Neural cell (in vitro differentiated cells): ENCODE measurements around the gene CCDC136. TPM values are rescaled to one million over a fixed set of nuclear protein-coding genes. Genes with fewer than 3 reads are reported as not detected.

Experiments used
- H2AFZ ChIP-seq: fragments of 200-600, 300-800 bp; sonication (generic), shearing (Covaris generic); 2 replicates; pipeline ENCODE4 v1.6.0; 2014; ENCODE audit warnings: low read depth, mild to moderate bottlenecking, antibody characterized with exemption, low read length, moderate library complexity
- H3F3A ChIP-seq: fragments of 200-600 bp; shearing (Covaris generic); 2 replicates; pipeline ENCODE4 v1.6.1; 2016; ENCODE audit warnings: mild to moderate bottlenecking, moderate library complexity, mixed read lengths, antibody characterized with exemption, low read length; ENCODE audit not compliant: insufficient read depth, poor library complexity, severe bottlenecking
- H3K27ac ChIP-seq: fragments of 200-600, 300-800 bp; sonication (generic), shearing (Covaris generic); 2 replicates; pipeline ENCODE4 v1.5.1; 2014; ENCODE audit warnings: mild to moderate bottlenecking, low read length, moderate library complexity
- H3K27me3 ChIP-seq: fragments of 300-800, 200-600 bp; sonication (generic), shearing (Covaris generic); 2 replicates; pipeline ENCODE4 v1.6.0; 2014; ENCODE audit warnings: mild to moderate bottlenecking, low read depth, low read length, moderate library complexity; ENCODE audit not compliant: insufficient read depth
- H3K36me3 ChIP-seq: fragments of 300-800, 200-600 bp; sonication (generic), shearing (Covaris generic); 2 replicates; pipeline ENCODE4 v1.5.1; 2014; ENCODE audit warnings: mild to moderate bottlenecking, antibody characterized with exemption, low read length, moderate library complexity; ENCODE audit not compliant: insufficient read depth
- H3K4me2 ChIP-seq: fragments of 300-800, 200-600 bp; sonication (generic), shearing (Covaris generic); 2 replicates; pipeline ENCODE4 v1.6.0; 2014; ENCODE audit warnings: mild to moderate bottlenecking, low read length
- H3K4me3 ChIP-seq: fragments of 300-800, 200-600 bp; sonication (generic), shearing (Covaris generic); 2 replicates; pipeline ENCODE4 v1.5.1; 2014; ENCODE audit warnings: mild to moderate bottlenecking, low read length, moderate library complexity
- H3K79me2 ChIP-seq: fragments of 200-600 bp; shearing (Covaris generic); replicated peaks from 2 replicates; pipeline ENCODE4 v1.6.0; 2014; ENCODE audit warnings: mild to moderate bottlenecking, low read length, moderate library complexity; ENCODE audit not compliant: insufficient read depth
- H3K9ac ChIP-seq: fragments of 300-800, 200-600 bp; sonication (generic), shearing (Covaris generic); 2 replicates; pipeline ENCODE4 v1.6.1; 2016; ENCODE audit warnings: mild to moderate bottlenecking, low read length, mixed read lengths
- H3K9me2 ChIP-seq: fragments of 200-600 bp; shearing (Covaris generic); 2 replicates; pipeline ENCODE4 v1.6.1; 2016; ENCODE audit warnings: mild to moderate bottlenecking, low read length, mixed read lengths; ENCODE audit not compliant: insufficient read depth
- H3K9me3 ChIP-seq: fragments of 200-600, 300-800 bp; sonication (generic), shearing (Covaris generic); 2 replicates; pipeline ENCODE4 v1.6.1; 2016; ENCODE audit warnings: mild to moderate bottlenecking, mixed run types, low read length, moderate library complexity, mixed read lengths
- H4K20me1 ChIP-seq: fragments of 200-600 bp; shearing (Covaris generic); 2 replicates; pipeline ENCODE4 v1.6.1; 2016; ENCODE audit warnings: mild to moderate bottlenecking, mixed run types; ENCODE audit not compliant: insufficient read depth
- CTCF ChIP-seq: fragments of 450-650 bp; IDR thresholded peaks from 2 replicates; pipeline ENCODE4 v1.5.1; 2014; ENCODE audit warnings: antibody characterized with exemption, mild to moderate bottlenecking, moderate library complexity; ENCODE audit not compliant: poor library complexity, severe bottlenecking
- EP300 ChIP-seq: fragments of 450-650 bp; conservative IDR thresholded peaks from 2 replicates; pipeline ENCODE4 v1.6.1; 2014; ENCODE audit warnings: antibody characterized with exemption, mild to moderate bottlenecking, moderate library complexity; ENCODE audit not compliant: poor library complexity, severe bottlenecking
- EZH2 ChIP-seq: fragments of 200-600, 300-800 bp; shearing (Covaris generic), sonication (generic); IDR thresholded peaks from 2 replicates; pipeline ENCODE4 v1.6.1; 2014; ENCODE audit warnings: antibody characterized with exemption, low read length, borderline replicate concordance, mild to moderate bottlenecking; ENCODE audit not compliant: insufficient read depth, poor library complexity, severe bottlenecking
- MXI1 ChIP-seq: fragments of 450-650 bp; conservative IDR thresholded peaks from 2 replicates; pipeline ENCODE4 v1.6.1; 2014; ENCODE audit warnings: antibody characterized with exemption, mild to moderate bottlenecking; ENCODE audit not compliant: poor library complexity, severe bottlenecking
- POLR2AphosphoS5 ChIP-seq: IDR thresholded peaks from 2 replicates; pipeline ENCODE4 v1.6.1; 2012
- RAD21 ChIP-seq: fragments of 450-650 bp; conservative IDR thresholded peaks from 2 replicates; pipeline ENCODE4 v1.6.1; 2014; ENCODE audit warnings: antibody characterized with exemption, mild to moderate bottlenecking, moderate library complexity
- REST ChIP-seq: IDR thresholded peaks from 2 replicates; pipeline ENCODE4 v1.6.1; 2012; ENCODE audit warnings: borderline replicate concordance
- SMC3 ChIP-seq: fragments of 450-650 bp; conservative IDR thresholded peaks from 2 replicates; pipeline ENCODE4 v1.6.1; 2014; ENCODE audit warnings: antibody characterized with exemption, mild to moderate bottlenecking, moderate library complexity; ENCODE audit not compliant: poor library complexity
- TAF1 ChIP-seq: IDR thresholded peaks from 2 replicates; pipeline ENCODE4 v1.6.1; 2012; ENCODE audit warnings: low read depth
- polyA plus RNA-seq: library from polyadenylated mRNA; depleted of rRNA; stranded (reverse); fragments of >200 nt; gene quantifications from 2 replicates; pipeline ENCODE4 v1.2.3, GENCODE V29; 2014

The CCDC136 gene
- polyA plus RNA-seq, 1 donor from 2014 or later: 42.5 TPM

- Histone ChIP-seq H3K79me2 (no peaks in the 10 kb centered on the region), H3K9me2 (no peaks in the 10 kb centered on the region), H3K27ac (no peak overlapping the region), H3F3A (no peaks in the 10 kb centered on the region), H4K20me1 (no peaks in the 10 kb centered on the region), H3K36me3 (peaks cover 7% of the 10 kb centered on the region), H3K4me2 (no peak overlapping the region), H3K9me3 (no peaks in the 10 kb centered on the region), H3K27me3 (no peaks in the 10 kb centered on the region), H2AFZ (no peak overlapping the region), H3K9ac (no peak overlapping the region), H3K4me3 (no peak overlapping the region)
- TF ChIP-seq TAF1 (no peak), SMC3 (no peak)
These were observed 9.2 kb downstream of the CCDC136 start for GRCh38 chr7:128801003-128801402.

- H3K27ac ChIP-seq: no peak overlapping the region
- H3K4me2 ChIP-seq: no peak overlapping the region
- TF ChIP-seq POLR2AphosphoS5 (no peak), RAD21 (no peak), MXI1 (no peak), EP300 (no peak), SMC3 (no peak), REST (no peak), EZH2 (no peak), TAF1 (no peak), CTCF (no peak)
- H3K9ac ChIP-seq: no peak overlapping the region
- no peaks in the 10 kb centered on the region for H3K79me2 ChIP-seq
- H3K36me3 ChIP-seq: peaks cover 15% of the 10 kb centered on the region
- no peak overlapping the region for H2AFZ ChIP-seq
- H3K4me3 ChIP-seq: no peak overlapping the region
- H3K27me3 ChIP-seq: no peaks in the 10 kb centered on the region
- H3F3A ChIP-seq: no peaks in the 10 kb centered on the region
- no peaks in the 10 kb centered on the region for H4K20me1 ChIP-seq
- H3K9me3 ChIP-seq: no peaks in the 10 kb centered on the region
- no peaks in the 10 kb centered on the region for H3K9me2 ChIP-seq
These were observed 10.1 kb downstream of the CCDC136 start for GRCh38 chr7:128801667-128802418.
